Erythroblast (primary cell): Measurements from ENCODE around the gene LMBR1.

Experiments
- DNase-seq, 2 experiments: peaks; one replicate each; lab custom pipeline; 2025; lab: John Stamatoyannopoulos, UW
- GATA1 ChIP-seq: IDR thresholded peaks from 2 replicates; pipeline ENCODE4 v1.6.1; 2011; ENCODE audit warnings: low read depth, mild to moderate bottlenecking, control low read depth, low read length, moderate library complexity
- POLR2A ChIP-seq: IDR thresholded peaks from 2 replicates; pipeline ENCODE4 v1.6.1; 2011; ENCODE audit warnings: mild to moderate bottlenecking, low read length

Gene LMBR1

GRCh38 chr7:156675721-156676120, 217.3 kb downstream of the LMBR1 start:
- DNase-seq, result no peak

GRCh38 chr7:156673902-156674301, 219.1 kb downstream of the LMBR1 start:
- TF ChIP-seq GATA1 (no peak), POLR2A (no peak)
- DNase-seq, result no peak

More at GRCh38 chr7:156675721-156676120, 217.3 kb downstream of the LMBR1 start:
- TF ChIP-seq POLR2A (no peak), GATA1 (no peak)

DNA sequence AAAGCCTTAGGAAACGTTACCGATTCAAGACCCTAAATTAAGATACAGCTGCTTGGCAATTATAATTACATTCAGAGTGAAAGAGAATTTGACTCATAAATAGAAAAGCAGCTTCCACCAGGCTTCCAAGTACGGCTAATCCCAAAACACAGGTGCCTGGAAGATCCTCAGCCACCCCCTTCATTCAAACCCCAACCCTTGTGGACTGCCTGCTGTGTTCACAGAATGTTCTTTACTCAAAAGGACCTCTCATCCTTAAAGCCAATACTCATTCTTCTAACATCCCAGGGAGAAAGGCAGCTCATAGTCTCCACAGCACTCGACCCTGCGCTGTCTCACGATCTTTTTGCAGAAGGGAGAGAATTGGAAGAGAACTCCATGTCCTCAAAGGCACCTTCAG, 219.5 kb downstream of the LMBR1 start:
- no peak for TF ChIP-seq POLR2A
- TF ChIP-seq GATA1, result no peak
- no peak for DNase-seq

- no peak for DNase-seq
- TF ChIP-seq GATA1, result no peak
- no peak for TF ChIP-seq POLR2A
Measured at GRCh38 chr7:156669035-156669828, 223.8 kb downstream of the LMBR1 start.

DNA sequence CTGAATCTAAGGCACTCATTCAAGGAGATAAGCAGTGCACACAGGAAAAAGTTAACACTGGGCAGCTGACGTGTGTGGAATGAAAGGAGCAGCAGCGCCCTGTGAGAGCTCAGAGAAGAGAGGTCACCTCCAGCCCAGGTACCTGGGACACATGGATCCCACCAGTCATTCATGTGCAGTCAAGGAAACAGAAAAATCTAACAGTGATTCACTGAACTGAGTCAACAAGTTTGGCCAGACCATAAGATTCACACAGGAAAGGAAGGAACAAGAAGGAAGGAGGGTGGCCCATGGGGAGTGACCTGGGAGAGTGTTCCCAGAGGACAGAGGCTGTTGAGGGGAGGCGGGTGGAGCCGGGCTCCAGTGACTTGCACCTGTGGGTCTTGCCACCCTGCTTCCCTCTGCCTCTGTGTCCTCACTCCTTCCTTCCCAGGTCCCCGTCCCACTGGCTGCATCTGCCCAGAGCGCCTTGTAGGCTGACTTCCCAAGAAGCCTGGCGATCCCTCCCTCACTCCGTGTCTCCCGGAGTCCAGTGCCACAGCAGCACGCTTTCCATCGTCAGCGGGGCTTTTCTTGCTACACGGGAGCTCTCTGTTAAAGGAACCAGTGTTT, 224.7 kb downstream of the LMBR1 start:
- TF ChIP-seq POLR2A (no peak), GATA1 (no peak)
- DNase-seq, result no peak

DNA sequence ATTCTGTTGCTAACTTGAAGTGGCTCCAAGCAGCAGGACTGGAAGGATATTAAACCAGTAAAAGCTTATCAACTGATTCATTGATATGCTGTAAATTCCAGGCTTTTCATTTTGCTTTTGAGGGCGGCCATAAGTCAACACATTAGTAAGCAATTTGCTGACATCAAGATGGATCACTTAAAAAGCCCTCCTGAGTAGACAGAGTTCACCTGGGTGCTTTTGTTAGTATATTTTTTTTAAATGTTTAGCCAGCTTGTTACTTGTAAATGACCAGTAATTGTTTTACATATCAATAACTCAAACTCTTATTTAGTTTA, 225.9 kb downstream of the LMBR1 start:
- peak in 1 of 2 experiments; percentile 18 for DNase-seq
- TF ChIP-seq GATA1 (no peak), POLR2A (no peak)

DNA sequence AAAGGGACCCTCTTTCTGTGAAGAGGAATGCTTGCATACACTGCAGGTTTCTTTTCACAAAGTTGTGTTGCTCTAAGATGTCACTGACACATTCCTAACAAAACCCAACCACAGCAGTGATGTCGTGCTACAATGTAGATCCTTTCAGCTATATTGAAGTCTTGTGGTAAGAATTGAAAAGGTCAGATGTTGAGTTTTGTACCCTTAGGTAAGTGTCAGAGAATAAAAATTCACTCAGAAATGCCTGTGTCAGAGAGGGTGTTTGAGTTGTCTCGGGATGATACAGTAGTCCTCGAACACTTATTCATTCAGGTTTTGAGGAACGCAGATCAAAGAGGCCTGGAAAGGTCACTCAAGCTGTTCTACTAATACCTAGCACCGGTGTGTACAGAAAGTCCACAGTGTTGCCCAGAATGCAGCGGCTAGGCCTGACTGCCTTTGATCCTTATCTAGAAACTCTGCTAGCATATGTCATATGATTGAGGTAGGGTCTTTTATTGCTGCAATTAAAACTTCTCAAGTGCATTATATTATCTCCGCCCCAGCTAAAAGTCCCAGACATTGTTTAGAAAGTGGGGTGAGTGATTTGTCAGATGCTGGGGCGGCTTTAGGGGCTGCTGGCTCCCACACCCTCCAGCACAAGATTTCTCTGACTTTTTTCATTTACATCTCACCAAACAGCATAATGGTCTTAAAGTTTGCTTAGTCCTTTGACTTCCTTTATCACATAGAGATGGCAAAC, 226.4 kb downstream of the LMBR1 start:
- DNase-seq, result no peak

DNA sequence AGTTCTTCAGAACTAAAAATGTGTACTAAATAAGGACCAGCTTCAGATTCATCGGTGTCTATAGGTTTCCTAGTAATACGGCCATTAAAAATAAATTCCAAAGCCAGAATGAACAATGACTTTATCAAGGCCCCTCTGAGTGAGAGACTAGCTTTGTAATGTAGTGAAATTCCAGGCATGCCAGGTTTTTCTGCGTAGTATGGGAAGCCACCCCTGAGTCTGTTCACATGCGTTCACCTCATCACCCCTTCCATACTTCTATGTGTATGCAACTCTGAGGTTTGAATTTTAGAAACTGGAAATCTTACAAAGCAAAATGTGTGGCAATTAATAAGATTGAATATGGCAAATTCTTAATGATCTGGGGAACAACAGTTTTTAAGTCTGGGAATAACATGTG, 227.9 kb downstream of the LMBR1 start:
- DNase-seq, result no peak
- TF ChIP-seq GATA1, result no peak
- no peak for TF ChIP-seq POLR2A

More for the DNA sequence above, 226.4 kb downstream of the LMBR1 start:
- TF ChIP-seq POLR2A (no peak), GATA1 (no peak)

- TF ChIP-seq GATA1 (no peak), POLR2A (no peak)
Measured at GRCh38 chr7:156662277-156662676, 230.7 kb downstream of the LMBR1 start.

DNA sequence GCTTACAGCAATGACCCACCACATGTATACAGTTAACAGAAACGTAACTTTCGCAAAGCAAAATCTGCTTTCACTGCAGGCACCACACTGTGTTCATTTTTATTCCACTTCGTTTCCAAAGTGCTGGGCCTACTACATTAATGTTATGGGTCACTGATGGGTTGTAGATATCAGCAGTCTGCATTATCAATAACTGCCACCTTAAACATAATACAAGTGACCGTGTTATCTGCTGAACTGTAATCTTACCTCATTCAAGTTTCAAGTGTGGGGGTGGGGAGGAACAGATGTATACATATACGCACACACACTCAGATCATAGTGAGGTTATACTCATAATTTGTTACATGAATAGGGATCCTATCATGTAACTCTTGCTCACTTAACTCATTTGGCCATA, 231.3 kb downstream of the LMBR1 start:
- TF ChIP-seq POLR2A (no peak), GATA1 (no peak)
- DNase-seq, result peak; percentile 43 to 85

More at GRCh38 chr7:156662277-156662676, 230.7 kb downstream of the LMBR1 start:
- DNase-seq, result peak in 1 of 2 experiments; percentile 33

- no peak for TF ChIP-seq POLR2A
- TF ChIP-seq GATA1, result no peak
- no peak for DNase-seq
Measured at GRCh38 chr7:156659961-156660360, 233.0 kb downstream of the LMBR1 start.

DNA sequence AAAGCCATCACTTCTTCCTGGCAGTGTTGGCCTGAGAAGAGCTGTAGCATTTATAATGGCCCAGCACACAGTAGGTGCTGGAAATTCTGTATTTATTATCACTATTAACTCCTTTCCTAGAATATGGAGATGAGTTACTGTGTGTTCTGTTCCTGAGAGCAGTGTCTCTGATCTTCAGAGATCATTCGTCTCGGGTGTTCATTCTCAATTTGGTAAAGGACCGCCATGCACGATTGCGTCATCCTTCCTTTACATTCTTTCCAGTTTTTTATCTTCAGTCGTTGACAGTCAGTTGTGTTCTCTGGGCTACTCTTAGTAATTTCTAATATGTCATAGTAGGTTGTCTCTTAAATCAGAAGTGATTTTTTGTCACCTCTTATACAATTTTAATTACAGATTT, 233.8 kb downstream of the LMBR1 start:
- DNase-seq, result no peak
- TF ChIP-seq POLR2A (no peak), GATA1 (no peak)

DNA sequence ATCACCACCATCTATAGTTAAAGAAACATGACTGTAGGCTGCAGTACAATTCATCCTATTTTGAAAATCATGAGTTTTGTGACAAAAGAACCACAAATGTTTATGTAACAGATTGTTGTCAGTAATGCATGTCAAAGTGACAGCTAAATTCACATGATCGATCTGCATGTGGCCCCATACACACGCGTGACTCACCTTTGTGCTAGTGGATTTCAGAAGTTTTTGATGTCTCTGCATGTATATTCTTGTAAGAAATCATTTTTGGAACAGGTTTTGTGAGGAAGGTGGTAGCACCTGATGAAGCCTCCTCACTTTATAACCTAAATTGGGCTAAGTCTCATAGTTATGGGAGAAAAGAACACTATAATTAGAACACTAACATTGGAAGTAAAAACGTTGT, 235.3 kb downstream of the LMBR1 start:
- TF ChIP-seq GATA1 (no peak), POLR2A (no peak)
- DNase-seq, result no peak

DNA sequence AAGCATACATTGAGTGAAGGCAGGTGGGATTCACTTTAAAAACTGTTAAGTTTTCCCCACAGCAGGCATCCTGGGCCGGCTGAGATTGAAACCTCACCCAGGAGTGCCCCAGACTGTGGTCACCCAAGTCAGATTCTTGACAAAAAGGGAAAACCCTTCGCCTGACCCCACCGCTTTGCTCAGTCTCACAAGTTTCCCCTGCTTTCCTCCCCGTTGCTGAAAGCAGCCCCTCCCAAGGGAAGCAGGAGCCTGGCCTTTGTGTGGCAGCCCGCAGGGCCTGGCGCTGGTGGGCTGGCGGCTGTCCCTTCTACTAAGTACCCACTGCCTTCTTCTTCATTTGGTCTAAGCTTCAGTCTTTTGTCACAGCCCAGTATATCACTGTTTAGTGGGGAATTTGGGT, 236.4 kb downstream of the LMBR1 start:
- TF ChIP-seq GATA1 (no peak), POLR2A (no peak)
- no peak for DNase-seq

DNA sequence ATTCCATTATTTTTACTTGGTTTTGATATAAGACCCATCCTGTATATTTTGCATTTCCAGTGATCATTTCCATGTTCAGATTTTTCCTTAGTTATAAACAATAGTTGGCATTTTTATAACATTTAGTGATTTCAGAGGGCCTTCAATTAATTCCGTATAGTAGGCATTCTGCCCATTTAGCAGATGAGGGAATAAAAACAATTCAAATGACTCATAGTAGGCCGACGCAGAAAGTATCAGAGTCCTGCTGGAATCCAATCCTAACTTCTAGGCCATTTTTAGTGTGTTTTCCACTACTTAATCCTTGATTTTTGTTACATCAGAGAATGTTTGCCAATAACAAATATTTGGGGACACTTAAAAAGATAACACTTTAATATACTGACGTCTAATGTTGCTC, 237.0 kb downstream of the LMBR1 start:
- TF ChIP-seq GATA1 (no peak), POLR2A (no peak)
- no peak for DNase-seq
